ENCODE measurements around the gene VWA2.

- TF ChIP-seq POLR2AphosphoS5 (IDR thresholded peaks at IDR 0.05; ENCODE audit: insufficient read depth, low read depth, low read length) (no peak), CTCF (IDR thresholded peaks at IDR 0.05; ENCODE audit: extremely low read depth in 1 of 2, insufficient read depth in 1 of 2, low read depth in 1 of 2, low read length in 2 of 2) (no peak), MAX (IDR thresholded peaks at IDR 0.05; ENCODE audit: insufficient read depth, insufficient read length) (no peak), POLR2A (IDR thresholded peaks at IDR 0.05; ENCODE audit: low read depth, low read length) (no peak), FOS (IDR thresholded peaks at IDR 0.05; ENCODE audit: borderline replicate concordance, insufficient read depth, low read length) (no peak), MYC (IDR thresholded peaks at IDR 0.05; ENCODE audit: low read depth, low read length) (no peak), EZH2 (IDR thresholded peaks at IDR 0.05; ENCODE audit: borderline replicate concordance, low read depth, low read length, severe bottlenecking) (no peak), GATA2 (IDR thresholded peaks at IDR 0.05; ENCODE audit: insufficient read depth, insufficient read length, low read depth, low read length) (no peak), JUN (IDR thresholded peaks at IDR 0.05; ENCODE audit: borderline replicate concordance, insufficient read depth, insufficient read length, low read depth) (no peak)
Observed at GRCh38 chr10:114313866-114314265, 74.8 kb downstream of the VWA2 start.
